ENCODE data around the gene SCN10A.

DNA sequence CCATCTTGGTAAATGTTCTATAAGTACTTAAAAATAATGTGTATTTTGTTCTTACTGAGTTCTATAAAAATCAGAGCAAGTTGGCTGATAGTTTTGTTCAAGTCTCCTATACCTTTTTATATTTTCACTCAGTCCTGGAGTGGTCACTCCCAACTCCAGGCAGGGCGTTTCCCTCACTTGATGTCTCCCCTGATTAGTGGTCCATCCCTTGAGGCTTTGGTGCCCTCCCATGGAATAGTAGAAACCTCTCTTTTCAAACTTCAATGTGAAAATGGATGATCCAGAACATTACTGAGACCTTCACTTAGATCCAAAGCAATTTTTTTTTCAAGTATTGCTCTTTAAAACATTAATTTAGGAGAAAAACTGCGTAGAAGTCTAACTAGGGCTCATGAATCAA, 25.0 kb upstream of the SCN10A start:
- TF ChIP-seq CHD4 (IDR thresholded peaks at IDR 0.05; ENCODE audit: borderline replicate concordance), result no peak
- TF ChIP-seq, protein P1, sequence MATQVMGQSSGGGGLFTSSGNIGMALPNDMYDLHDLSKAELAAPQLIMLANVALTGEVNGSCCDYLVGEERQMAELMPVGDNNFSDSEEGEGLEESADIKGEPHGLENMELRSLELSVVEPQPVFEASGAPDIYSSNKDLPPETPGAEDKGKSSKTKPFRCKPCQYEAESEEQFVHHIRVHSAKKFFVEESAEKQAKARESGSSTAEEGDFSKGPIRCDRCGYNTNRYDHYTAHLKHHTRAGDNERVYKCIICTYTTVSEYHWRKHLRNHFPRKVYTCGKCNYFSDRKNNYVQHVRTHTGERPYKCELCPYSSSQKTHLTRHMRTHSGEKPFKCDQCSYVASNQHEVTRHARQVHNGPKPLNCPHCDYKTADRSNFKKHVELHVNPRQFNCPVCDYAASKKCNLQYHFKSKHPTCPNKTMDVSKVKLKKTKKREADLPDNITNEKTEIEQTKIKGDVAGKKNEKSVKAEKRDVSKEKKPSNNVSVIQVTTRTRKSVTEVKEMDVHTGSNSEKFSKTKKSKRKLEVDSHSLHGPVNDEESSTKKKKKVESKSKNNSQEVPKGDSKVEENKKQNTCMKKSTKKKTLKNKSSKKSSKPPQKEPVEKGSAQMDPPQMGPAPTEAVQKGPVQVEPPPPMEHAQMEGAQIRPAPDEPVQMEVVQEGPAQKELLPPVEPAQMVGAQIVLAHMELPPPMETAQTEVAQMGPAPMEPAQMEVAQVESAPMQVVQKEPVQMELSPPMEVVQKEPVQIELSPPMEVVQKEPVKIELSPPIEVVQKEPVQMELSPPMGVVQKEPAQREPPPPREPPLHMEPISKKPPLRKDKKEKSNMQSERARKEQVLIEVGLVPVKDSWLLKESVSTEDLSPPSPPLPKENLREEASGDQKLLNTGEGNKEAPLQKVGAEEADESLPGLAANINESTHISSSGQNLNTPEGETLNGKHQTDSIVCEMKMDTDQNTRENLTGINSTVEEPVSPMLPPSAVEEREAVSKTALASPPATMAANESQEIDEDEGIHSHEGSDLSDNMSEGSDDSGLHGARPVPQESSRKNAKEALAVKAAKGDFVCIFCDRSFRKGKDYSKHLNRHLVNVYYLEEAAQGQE (IDR thresholded peaks at IDR 0.05), result no peak
- no peak for TF ChIP-seq CBX2 (IDR thresholded peaks at IDR 0.05; ENCODE audit: borderline replicate concordance, low read depth)
- no peak for TF ChIP-seq CTCF (IDR thresholded peaks at IDR 0.05)
- TF ChIP-seq POLR2A (IDR thresholded peaks at IDR 0.05; ENCODE audit: low read length), result no peak
- no peak for TF ChIP-seq EP300 (IDR thresholded peaks at IDR 0.05)
- TF ChIP-seq JUNB (IDR thresholded peaks at IDR 0.05), result no peak
- no peak for TF ChIP-seq FOSL2 (IDR thresholded peaks at IDR 0.05)
- no peak for TF ChIP-seq FOSL2 (CRISPR knock-in tag; IDR thresholded peaks at IDR 0.05)
- no peak for TF ChIP-seq CEBPB (IDR thresholded peaks at IDR 0.05)
- TF ChIP-seq MAZ (IDR thresholded peaks at IDR 0.05; ENCODE audit: borderline replicate concordance, low read depth, low read length), result no peak

All from A549 (cell line).